SJCRH30 (cell line): Measurements from ENCODE around the gene DGCR8. TPM values are rescaled to one million over a fixed set of nuclear protein-coding genes. Genes with fewer than 3 reads are reported as not detected.

Experiments
- DNase-seq, 2 experiments: peaks; one replicate each; pipeline ENCODE4 v3.0.0-alpha.2; 2015 to 2020
- H3K27ac ChIP-seq: fragments of 250-450 bp; sonication (Bioruptor Pico); 2 replicates; pipeline ENCODE4 v1.5.1; 2020; ENCODE audit warnings: mild to moderate bottlenecking, moderate library complexity
- H3K27me3 ChIP-seq: fragments of 250-450 bp; sonication (Bioruptor Pico); 2 replicates; pipeline ENCODE4 v1.5.1; 2020; ENCODE audit warnings: mild to moderate bottlenecking, moderate library complexity
- H3K36me3 ChIP-seq: fragments of 250-450 bp; sonication (Bioruptor Pico); 2 replicates; pipeline ENCODE4 v1.5.1; 2020; ENCODE audit warnings: mild to moderate bottlenecking, moderate library complexity
- H3K4me1 ChIP-seq: fragments of 250-450 bp; sonication (Bioruptor Pico); 2 replicates; pipeline ENCODE4 v1.5.1; 2020; ENCODE audit warnings: mild to moderate bottlenecking, moderate library complexity
- H3K4me3 ChIP-seq: fragments of 250-450 bp; sonication (Bioruptor Pico); 2 replicates; pipeline ENCODE4 v1.5.1; 2020; ENCODE audit warnings: mild to moderate bottlenecking, moderate library complexity
- H3K9me3 ChIP-seq: fragments of 250-450 bp; sonication (Bioruptor Pico); replicated peaks from 2 replicates; pipeline ENCODE4 v1.5.1; 2020; ENCODE audit warnings: mild to moderate bottlenecking, moderate library complexity
- total RNA-seq: library from RNA; depleted of rRNA; stranded (reverse); fragments of >200 nt; shearing (Covaris generic); gene quantifications from 2 replicates; pipeline ENCODE4 v1.2.3, GENCODE V29; 2014

DGCR8 gene
- total RNA-seq, 1 experiment from 2014 or later, result 39.3 TPM

GRCh38 chr22:20043057-20043996, 36.7 kb upstream of the DGCR8 start:
- 0 out of 2 replicates have a peak, but pooled peaks cover 3% of the 10 kb centered on the region for H3K9me3 ChIP-seq
- no peak overlapping the region for H3K4me3 ChIP-seq
- H3K27ac ChIP-seq, result no peak overlapping the region
- DNase-seq, result no peak
- no peaks in the 10 kb centered on the region for H3K4me1 ChIP-seq
- no peaks in the 10 kb centered on the region for H3K27me3 ChIP-seq
- H3K36me3 ChIP-seq, result no peaks in the 10 kb centered on the region; the same call in 1 of the 2 replicates

GRCh38 chr22:20043997-20044342, 36.1 kb upstream of the DGCR8 start:
- no peak for DNase-seq

GRCh38 chr22:20044495-20045151, 35.4 kb upstream of the DGCR8 start:
- DNase-seq, result no peak
- H3K4me3 ChIP-seq, result no peak overlapping the region

More at GRCh38 chr22:20043997-20044342, 36.1 kb upstream of the DGCR8 start:
- no peak overlapping the region for H3K27ac ChIP-seq
- no peak overlapping the region for H3K4me3 ChIP-seq
- H3K9me3 ChIP-seq, result 0 out of 2 replicates have a peak, but pooled peaks cover 5% of the 10 kb centered on the region
- H3K36me3 ChIP-seq, result no peaks in the 10 kb centered on the region; the same call in 1 of the 2 replicates
- no peaks in the 10 kb centered on the region for H3K4me1 ChIP-seq
- no peaks in the 10 kb centered on the region for H3K27me3 ChIP-seq

GRCh38 chr22:20046730-20047129, 33.3 kb upstream of the DGCR8 start:
- no peak for DNase-seq
- no peaks in the 10 kb centered on the region for H3K27me3 ChIP-seq
- no peaks in the 10 kb centered on the region; the same call in 1 of the 2 replicates for H3K36me3 ChIP-seq
- H3K9me3 ChIP-seq, result 0 out of 2 replicates have a peak, but pooled peaks cover 7% of the 10 kb centered on the region
- H3K4me1 ChIP-seq, result no peaks in the 10 kb centered on the region
- no peak overlapping the region for H3K27ac ChIP-seq
- no peak overlapping the region for H3K4me3 ChIP-seq

More at GRCh38 chr22:20044495-20045151, 35.4 kb upstream of the DGCR8 start:
- Histone ChIP-seq H3K9me3 (0 out of 2 replicates have a peak, but pooled peaks cover 7% of the 10 kb centered on the region), H3K27me3 (no peaks in the 10 kb centered on the region), H3K27ac (no peak overlapping the region), H3K36me3 (no peaks in the 10 kb centered on the region; the same call in 1 of the 2 replicates), H3K4me1 (no peaks in the 10 kb centered on the region)

GRCh38 chr22:20051927-20052308, 28.1 kb upstream of the DGCR8 start:
- no peak for DNase-seq
- no peaks in the 10 kb centered on the region for H3K27me3 ChIP-seq
- 0 out of 2 replicates have a peak, but pooled peaks cover 7% of the 10 kb centered on the region for H3K9me3 ChIP-seq
- no peak overlapping the region for H3K4me3 ChIP-seq
- no peaks in the 10 kb centered on the region for H3K4me1 ChIP-seq
- no peak overlapping the region for H3K27ac ChIP-seq
- H3K36me3 ChIP-seq, result no peaks in the 10 kb centered on the region; the same call in 1 of the 2 replicates

- no peak overlapping the region for H3K27ac ChIP-seq
- H3K4me3 ChIP-seq, result no peak overlapping the region
- H3K36me3 ChIP-seq, result no peaks in the 10 kb centered on the region; the same call in 1 of the 2 replicates
- DNase-seq, result no peak
- no peaks in the 10 kb centered on the region for H3K4me1 ChIP-seq
- 0 out of 2 replicates have a peak, but pooled peaks cover 7% of the 10 kb centered on the region for H3K9me3 ChIP-seq
- H3K27me3 ChIP-seq, result no peaks in the 10 kb centered on the region
These were observed 27.5 kb upstream of the DGCR8 start for GRCh38 chr22:20052309-20053259.

GRCh38 chr22:20053407-20054033, 26.5 kb upstream of the DGCR8 start:
- no peaks in the 10 kb centered on the region for H3K36me3 ChIP-seq
- no peak overlapping the region for H3K4me3 ChIP-seq
- no peak overlapping the region for H3K27ac ChIP-seq
- H3K9me3 ChIP-seq, result 0 out of 2 replicates have a peak, but pooled peaks cover 3% of the 10 kb centered on the region
- no peaks in the 10 kb centered on the region for H3K27me3 ChIP-seq
- DNase-seq, result no peak
- no peaks in the 10 kb centered on the region for H3K4me1 ChIP-seq

GRCh38 chr22:20054034-20054427, 26.0 kb upstream of the DGCR8 start:
- Histone ChIP-seq H3K4me1 (no peaks in the 10 kb centered on the region; the same call in 1 of the 2 replicates), H3K27ac (no peak overlapping the region), H3K9me3 (0 out of 2 replicates have a peak, but pooled peaks cover 2% of the 10 kb centered on the region), H3K4me3 (no peak overlapping the region), H3K27me3 (no peaks in the 10 kb centered on the region), H3K36me3 (no peaks in the 10 kb centered on the region)
- DNase-seq, result no peak

GRCh38 chr22:20054485-20054884, 25.6 kb upstream of the DGCR8 start:
- DNase-seq, result no peak
- Histone ChIP-seq H3K4me1 (peaks cover 4% of the 10 kb centered on the region; the same call in 1 of the 2 replicates), H3K27me3 (no peaks in the 10 kb centered on the region), H3K27ac (no peak overlapping the region), H3K9me3 (no peaks in the 10 kb centered on the region), H3K36me3 (no peaks in the 10 kb centered on the region), H3K4me3 (no peak overlapping the region)

- no peaks in the 10 kb centered on the region for H3K9me3 ChIP-seq
- no peaks in the 10 kb centered on the region for H3K36me3 ChIP-seq
- no peaks in the 10 kb centered on the region for H3K27me3 ChIP-seq
- H3K4me3 ChIP-seq, result no peak overlapping the region
- DNase-seq, result no peak
- H3K4me1 ChIP-seq, result peaks cover 6% of the 10 kb centered on the region; the same call in 1 of the 2 replicates
- H3K27ac ChIP-seq, result no peak overlapping the region
These were observed 24.9 kb upstream of the DGCR8 start for GRCh38 chr22:20055144-20055543.

- H3K27ac ChIP-seq, result no peak overlapping the region
- H3K36me3 ChIP-seq, result no peaks in the 10 kb centered on the region
- peaks cover 6% of the 10 kb centered on the region; the same call in 1 of the 2 replicates for H3K4me1 ChIP-seq
- no peak overlapping the region for H3K4me3 ChIP-seq
- no peaks in the 10 kb centered on the region for H3K27me3 ChIP-seq
- DNase-seq, result no peak
- no peaks in the 10 kb centered on the region for H3K9me3 ChIP-seq
These were observed 24.4 kb upstream of the DGCR8 start for GRCh38 chr22:20055654-20056053.

- H3K36me3 ChIP-seq, result no peaks in the 10 kb centered on the region
- no peaks in the 10 kb centered on the region for H3K9me3 ChIP-seq
- peaks cover 6% of the 10 kb centered on the region; the same call in 1 of the 2 replicates for H3K4me1 ChIP-seq
- no peak overlapping the region for H3K27ac ChIP-seq
- no peak for DNase-seq
- no peaks in the 10 kb centered on the region for H3K27me3 ChIP-seq
- no peak overlapping the region for H3K4me3 ChIP-seq
These were observed 23.9 kb upstream of the DGCR8 start for GRCh38 chr22:20056161-20056560.

- DNase-seq, result no peak
- H3K27me3 ChIP-seq, result no peaks in the 10 kb centered on the region
- no peak overlapping the region for H3K27ac ChIP-seq
- no peaks in the 10 kb centered on the region for H3K36me3 ChIP-seq
- H3K4me3 ChIP-seq, result no peak overlapping the region
- no peaks in the 10 kb centered on the region for H3K9me3 ChIP-seq
- peaks cover 6% of the 10 kb centered on the region; the same call in 1 of the 2 replicates for H3K4me1 ChIP-seq
These were observed 23.2 kb upstream of the DGCR8 start for GRCh38 chr22:20056696-20057386.
